ENCODE measurements around the gene ACTL10. TPM values are rescaled to one million over a fixed set of nuclear protein-coding genes. Genes with fewer than 3 reads are reported as not detected.
A peak's percentile ranks its signal among the peaks of the same experiment; 100 is the strongest.

Gene ACTL10
- total and polyA plus RNA-seq, 2 of the 13 experiments (the other 11 are each of a cell fraction or from before 2014, with no cell fraction given), result not detected

DNA sequence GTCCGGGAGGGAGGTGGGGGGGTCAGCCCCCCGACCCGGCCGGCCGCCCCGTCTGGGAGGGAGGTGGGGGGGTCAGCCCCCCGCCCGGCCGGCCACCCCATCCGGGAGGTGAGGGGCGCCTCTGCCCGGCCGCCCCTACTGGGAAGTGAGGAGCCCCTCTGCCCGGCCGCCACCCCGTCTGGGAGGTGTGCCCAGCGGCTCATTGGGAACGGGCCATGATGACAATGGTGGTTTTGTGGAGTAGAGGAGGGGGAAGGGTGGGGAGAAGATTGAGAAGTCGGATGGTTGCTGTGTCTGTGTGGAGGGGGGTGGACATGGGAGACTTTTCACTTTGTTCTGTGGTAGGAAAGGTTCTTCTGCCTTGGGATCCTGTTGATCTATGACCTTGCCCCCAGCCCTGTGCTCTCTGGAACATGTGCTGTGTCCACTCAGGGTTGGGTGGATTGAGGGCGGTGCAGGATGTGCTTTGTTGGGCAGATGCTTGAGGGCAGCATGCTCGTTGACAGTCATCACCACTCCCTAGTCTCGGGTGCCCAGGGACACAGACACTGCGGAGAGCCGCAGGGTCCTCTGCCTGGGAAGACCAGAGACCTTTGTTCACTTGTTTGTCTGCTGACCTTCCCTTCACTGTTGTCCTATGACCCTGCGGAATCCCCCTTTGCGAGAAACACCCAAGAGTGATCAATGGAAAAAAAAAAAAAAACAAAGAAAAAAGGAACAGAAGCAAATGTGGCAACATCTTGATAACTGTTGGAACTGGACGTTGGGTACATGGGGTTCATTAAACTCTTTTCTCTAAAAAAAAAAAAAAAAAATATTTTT lies 35.1 kb downstream of the ACTL10 start (continued):
- TF ChIP-seq ZNF30 (CRISPR knock-in tag; IDR thresholded peaks at IDR 0.05) (no peak), ZNF33B (CRISPR knock-in tag; IDR thresholded peaks at IDR 0.05) (no peak), ETV6 (CRISPR knock-in tag; conservative IDR thresholded peaks at IDR 0.05) (0 out of 2 replicates have a peak, but pooled peaks have one; percentile 56), ZNF101 (CRISPR knock-in tag; IDR thresholded peaks at IDR 0.05; ENCODE audit: borderline replicate concordance, low read depth) (0 out of 2 replicates have a peak, but pooled peaks have one; percentile 47), HIVEP1 (CRISPR knock-in tag; IDR thresholded peaks at IDR 0.05) (peak; percentile 98), SMARCC2 (IDR thresholded peaks at IDR 0.05) (no peak), ZBTB21 (CRISPR knock-in tag; IDR thresholded peaks at IDR 0.05) (no peak), ZNF24 (IDR thresholded peaks at IDR 0.05) (no peak), ZFP62 (CRISPR knock-in tag; IDR thresholded peaks at IDR 0.05) (no peak), ZNF761 (CRISPR knock-in tag; conservative IDR thresholded peaks at IDR 0.05) (peak; percentile 82; the same call in 1 of the 2 replicates), PAWR (CRISPR knock-in tag; IDR thresholded peaks at IDR 0.05; ENCODE audit: borderline replicate concordance) (no peak), ZFP90 (CRISPR knock-in tag; IDR thresholded peaks at IDR 0.05; ENCODE audit: borderline replicate concordance) (peak; percentile 80; the same call in 1 of the 2 replicates), TOPORS (CRISPR knock-in tag; IDR thresholded peaks at IDR 0.05) (peak; percentile 98), ZNF746 (CRISPR knock-in tag; IDR thresholded peaks at IDR 0.05) (peak; percentile 56; the same call in 1 of the 2 replicates), ZNF672 (CRISPR knock-in tag; IDR thresholded peaks at IDR 0.05) (no peak), ZNF337 (CRISPR knock-in tag; IDR thresholded peaks at IDR 0.05; ENCODE audit: borderline replicate concordance, low read depth) (peak; percentile 72; the same call in 1 of the 2 replicates), ZNF549 (CRISPR knock-in tag; IDR thresholded peaks at IDR 0.05) (no peak), TARDBP (CRISPR knock-in tag; IDR thresholded peaks at IDR 0.05) (peak; percentile 97)
- TF ChIP-seq, protein P1, sequence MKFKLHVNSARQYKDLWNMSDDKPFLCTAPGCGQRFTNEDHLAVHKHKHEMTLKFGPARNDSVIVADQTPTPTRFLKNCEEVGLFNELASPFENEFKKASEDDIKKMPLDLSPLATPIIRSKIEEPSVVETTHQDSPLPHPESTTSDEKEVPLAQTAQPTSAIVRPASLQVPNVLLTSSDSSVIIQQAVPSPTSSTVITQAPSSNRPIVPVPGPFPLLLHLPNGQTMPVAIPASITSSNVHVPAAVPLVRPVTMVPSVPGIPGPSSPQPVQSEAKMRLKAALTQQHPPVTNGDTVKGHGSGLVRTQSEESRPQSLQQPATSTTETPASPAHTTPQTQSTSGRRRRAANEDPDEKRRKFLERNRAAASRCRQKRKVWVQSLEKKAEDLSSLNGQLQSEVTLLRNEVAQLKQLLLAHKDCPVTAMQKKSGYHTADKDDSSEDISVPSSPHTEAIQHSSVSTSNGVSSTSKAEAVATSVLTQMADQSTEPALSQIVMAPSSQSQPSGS (CRISPR knock-in tag; IDR thresholded peaks at IDR 0.05), result peak; percentile 71
- TF ChIP-seq, protein P2, sequence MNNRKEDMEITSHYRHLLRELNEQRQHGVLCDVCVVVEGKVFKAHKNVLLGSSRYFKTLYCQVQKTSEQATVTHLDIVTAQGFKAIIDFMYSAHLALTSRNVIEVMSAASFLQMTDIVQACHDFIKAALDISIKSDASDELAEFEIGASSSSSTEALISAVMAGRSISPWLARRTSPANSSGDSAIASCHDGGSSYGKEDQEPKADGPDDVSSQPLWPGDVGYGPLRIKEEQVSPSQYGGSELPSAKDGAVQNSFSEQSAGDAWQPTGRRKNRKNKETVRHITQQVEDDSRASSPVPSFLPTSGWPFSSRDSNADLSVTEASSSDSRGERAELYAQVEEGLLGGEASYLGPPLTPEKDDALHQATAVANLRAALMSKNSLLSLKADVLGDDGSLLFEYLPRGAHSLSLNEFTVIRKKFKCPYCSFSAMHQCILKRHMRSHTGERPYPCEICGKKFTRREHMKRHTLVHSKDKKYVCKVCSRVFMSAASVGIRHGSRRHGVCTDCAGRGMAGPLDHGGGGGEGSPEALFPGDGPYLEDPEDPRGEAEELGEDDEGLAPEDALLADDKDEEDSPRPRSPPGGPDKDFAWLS (CRISPR knock-in tag; IDR thresholded peaks at IDR 0.05; ENCODE audit: borderline replicate concordance), result no peak
- TF ChIP-seq, protein P3, sequence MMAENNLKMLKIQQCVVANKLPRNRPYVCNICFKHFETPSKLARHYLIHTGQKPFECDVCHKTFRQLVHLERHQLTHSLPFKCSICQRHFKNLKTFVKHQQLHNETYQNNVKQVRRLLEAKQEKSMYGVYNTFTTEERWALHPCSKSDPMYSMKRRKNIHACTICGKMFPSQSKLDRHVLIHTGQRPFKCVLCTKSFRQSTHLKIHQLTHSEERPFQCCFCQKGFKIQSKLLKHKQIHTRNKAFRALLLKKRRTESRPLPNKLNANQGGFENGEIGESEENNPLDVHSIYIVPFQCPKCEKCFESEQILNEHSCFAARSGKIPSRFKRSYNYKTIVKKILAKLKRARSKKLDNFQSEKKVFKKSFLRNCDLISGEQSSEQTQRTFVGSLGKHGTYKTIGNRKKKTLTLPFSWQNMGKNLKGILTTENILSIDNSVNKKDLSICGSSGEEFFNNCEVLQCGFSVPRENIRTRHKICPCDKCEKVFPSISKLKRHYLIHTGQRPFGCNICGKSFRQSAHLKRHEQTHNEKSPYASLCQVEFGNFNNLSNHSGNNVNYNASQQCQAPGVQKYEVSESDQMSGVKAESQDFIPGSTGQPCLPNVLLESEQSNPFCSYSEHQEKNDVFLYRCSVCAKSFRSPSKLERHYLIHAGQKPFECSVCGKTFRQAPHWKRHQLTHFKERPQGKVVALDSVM (CRISPR knock-in tag; IDR thresholded peaks at IDR 0.05), result 0 out of 2 replicates have a peak, but pooled peaks have one; percentile 48
- TF ChIP-seq, protein P4, sequence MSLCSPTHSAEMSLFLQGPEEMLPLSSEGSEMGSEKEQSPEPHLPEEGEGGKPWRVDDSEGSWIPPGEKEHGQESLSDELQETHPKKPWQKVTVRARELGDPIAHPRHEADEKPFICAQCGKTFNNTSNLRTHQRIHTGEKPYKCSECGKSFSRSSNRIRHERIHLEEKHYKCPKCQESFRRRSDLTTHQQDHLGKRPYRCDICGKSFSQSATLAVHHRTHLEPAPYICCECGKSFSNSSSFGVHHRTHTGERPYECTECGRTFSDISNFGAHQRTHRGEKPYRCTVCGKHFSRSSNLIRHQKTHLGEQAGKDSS (CRISPR knock-in tag; IDR thresholded peaks at IDR 0.05; ENCODE audit: borderline replicate concordance, low read depth), result peak; percentile 80; the same call in 1 of the 2 replicates
- TF ChIP-seq, protein P5, sequence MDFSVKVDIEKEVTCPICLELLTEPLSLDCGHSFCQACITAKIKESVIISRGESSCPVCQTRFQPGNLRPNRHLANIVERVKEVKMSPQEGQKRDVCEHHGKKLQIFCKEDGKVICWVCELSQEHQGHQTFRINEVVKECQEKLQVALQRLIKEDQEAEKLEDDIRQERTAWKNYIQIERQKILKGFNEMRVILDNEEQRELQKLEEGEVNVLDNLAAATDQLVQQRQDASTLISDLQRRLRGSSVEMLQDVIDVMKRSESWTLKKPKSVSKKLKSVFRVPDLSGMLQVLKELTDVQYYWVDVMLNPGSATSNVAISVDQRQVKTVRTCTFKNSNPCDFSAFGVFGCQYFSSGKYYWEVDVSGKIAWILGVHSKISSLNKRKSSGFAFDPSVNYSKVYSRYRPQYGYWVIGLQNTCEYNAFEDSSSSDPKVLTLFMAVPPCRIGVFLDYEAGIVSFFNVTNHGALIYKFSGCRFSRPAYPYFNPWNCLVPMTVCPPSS (IDR thresholded peaks at IDR 0.05), result no peak
